ENCODE data around the gene RPS16. TPM values are rescaled to one million over a fixed set of nuclear protein-coding genes. Genes with fewer than 3 reads are reported as not detected.

Gene RPS16
- total and polyA plus RNA-seq, 12 donors: 229 to 2,033 (median 1,202) TPM

- Histone ChIP-seq H3K27me3 (no peaks in the 10 kb centered on the region), H3K4me1 (replicated peaks in 1 of 2) (peaks cover 17 to 30% of the 10 kb centered on the region in 2 donors)
Observed at GRCh38 chr19:39449116-39449797, 13.5 kb upstream of the RPS16 start.

GRCh38 chr19:39448271-39448670 lies 12.5 kb upstream of the RPS16 start:
- no peaks in the 10 kb centered on the region for H3K9me3 ChIP-seq (replicated peaks in 1 of 3)
- TF ChIP-seq CTCF (IDR thresholded peaks at IDR 0.05) (no peak), POLR2A (IDR thresholded peaks at IDR 0.05) (no peak)
- peaks cover 0 to 4% of the 10 kb centered on the region in 2 donors for H3K36me3 ChIP-seq (replicated peaks in 1 of 2)
- H3K4me1 ChIP-seq (replicated peaks in 1 of 2): peaks cover 17 to 31% of the 10 kb centered on the region in 2 donors
- DNase-seq: no peak
- no peak overlapping the region for H3K4me3 ChIP-seq
- intact Hi-C loops (cut with DNase I): loop anchor here in 1 of 2 donors (10.0 kb wide), 1 partner anchor 87 kb away; the partner anchor contains the start of gene EID2B
- WGBS, 4 donors: 50 to 73% (median 64%) methylated on average over 1 to 3 of the region's 3 CpGs
- H3K27me3 ChIP-seq: no peaks in the 10 kb centered on the region
- H3K27ac ChIP-seq: peak overlapping the region in 1 of 5 donors; percentile 4

More at GRCh38 chr19:39449116-39449797, 13.5 kb upstream of the RPS16 start:
- Histone ChIP-seq H3K27ac (no peak overlapping the region), H3K36me3 (replicated peaks in 1 of 2) (peaks cover 0 to 14% of the 10 kb centered on the region in 2 donors), H3K4me3 (no peak overlapping the region), H3K9me3 (replicated peaks in 1 of 3) (no peaks in the 10 kb centered on the region)
- DNase-seq: no peak
- WGBS, 4 donors: 70 to 95% (median 79%) methylated on average over 5 to 8 of the region's 8 CpGs
- intact Hi-C loops (cut with DNase I): loop anchor here in 1 of 2 donors (10.0 kb wide), 1 partner anchor 86 kb away; the partner anchor contains the start of gene EID2B
- TF ChIP-seq POLR2A (IDR thresholded peaks at IDR 0.05) (no peak), CTCF (IDR thresholded peaks at IDR 0.05) (no peak)

GRCh38 chr19:39446365-39447084 lies 10.8 kb upstream of the RPS16 start:
- peak overlapping the region in 2 of 5 donors; percentile 88 to 95 for H3K27ac ChIP-seq
- WGBS, 4 donors: 83 to 88% (median 86%) methylated on average over 13 to 16 of the region's 16 CpGs
- no peak for DNase-seq

More at GRCh38 chr19:39446365-39447084, 10.8 kb upstream of the RPS16 start:
- intact Hi-C loops (cut with DNase I): loop anchor here in 1 of 2 donors (10.0 kb wide), 1 partner anchor 88 kb away; the partner anchor contains the start of gene EID2B
- peak overlapping the region in 1 of 4 donors; percentile 70 for H3K4me3 ChIP-seq
- no peaks in the 10 kb centered on the region for H3K27me3 ChIP-seq
- no peaks in the 10 kb centered on the region for H3K9me3 ChIP-seq (replicated peaks in 1 of 3)
- TF ChIP-seq POLR2A (IDR thresholded peaks at IDR 0.05) (no peak), CTCF (IDR thresholded peaks at IDR 0.05) (no peak)
- peaks cover 17 to 31% of the 10 kb centered on the region in 2 donors for H3K4me1 ChIP-seq (replicated peaks in 1 of 2)
- H3K36me3 ChIP-seq (replicated peaks in 1 of 2): no peaks in the 10 kb centered on the region
